ENCODE results near the gene FAM171A1.
"Not testable (repeated sequence)": the region's sequence is repeated elsewhere in the genome, so short reads cannot be mapped to it uniquely, and the experiment has no call there.

Gene FAM171A1

DNA sequence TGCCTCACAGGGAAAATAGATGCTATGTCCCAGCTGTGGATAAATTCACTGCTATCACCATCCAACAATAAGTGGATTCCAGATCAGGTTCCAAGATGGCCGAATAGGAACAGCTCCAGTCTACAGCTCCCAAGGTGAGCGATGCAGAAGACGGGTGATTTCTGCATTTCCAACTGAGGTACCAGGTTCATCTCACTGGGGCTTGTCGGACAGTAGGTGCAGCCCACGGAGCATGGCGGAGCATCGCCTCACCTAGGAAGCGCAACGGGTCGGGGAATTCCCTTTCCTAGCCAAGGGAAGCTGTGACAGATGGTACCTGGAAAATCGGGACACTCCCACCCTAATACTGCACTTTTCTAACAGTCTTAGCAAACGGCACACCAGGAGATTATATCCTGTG, 101.3 kb downstream of the FAM171A1 start:
- H3K4me2 ChIP-seq (ENCODE audit: low read length); H3K36me3 ChIP-seq (ENCODE audit: insufficient read depth, low read length); H3K9me3 ChIP-seq (replicated peaks; ENCODE audit: low read length); H3K4me1 ChIP-seq (ENCODE audit: control insufficient read depth, insufficient read depth, low read length); H3K27me3 ChIP-seq (ENCODE audit: control insufficient read depth, insufficient read depth, low read length); H3K9ac ChIP-seq (ENCODE audit: low read depth, low read length); H3K4me3 ChIP-seq (ENCODE audit: low read length): not testable (repeated sequence)

DNA sequence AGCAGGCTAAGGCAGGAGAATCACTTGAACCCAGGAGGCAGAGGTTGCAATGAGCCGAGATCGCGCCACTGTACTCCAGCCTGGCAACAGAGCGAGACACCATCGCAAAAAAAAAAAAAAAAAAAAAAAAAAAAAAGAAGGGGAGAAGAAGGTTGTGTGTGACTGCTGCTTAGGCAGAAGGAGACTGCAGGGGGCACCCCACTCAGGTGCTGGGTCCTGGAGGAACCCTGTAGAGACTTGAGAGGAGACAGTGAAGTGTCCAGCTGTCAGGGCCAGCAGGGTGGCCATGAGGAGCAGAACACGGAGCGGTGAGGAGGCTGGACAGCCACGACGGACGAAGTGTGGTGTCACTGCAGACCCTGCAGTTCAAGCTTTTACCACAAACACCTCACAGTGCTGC, 103.6 kb downstream of the FAM171A1 start:
- Histone ChIP-seq H3K4me3 (ENCODE audit: low read length) (no peak overlapping the region), H3K4me1 (ENCODE audit: control insufficient read depth, insufficient read depth, low read length) (no peaks in the 10 kb centered on the region), H3K9me3 (replicated peaks; ENCODE audit: low read length) (no peaks in the 10 kb centered on the region), H3K9ac (ENCODE audit: low read depth, low read length) (no peak overlapping the region), H3K27me3 (ENCODE audit: control insufficient read depth, insufficient read depth, low read length) (no peaks in the 10 kb centered on the region), H3K4me2 (ENCODE audit: low read length) (no peak overlapping the region), H3K36me3 (ENCODE audit: insufficient read depth, low read length) (no peaks in the 10 kb centered on the region)

DNA sequence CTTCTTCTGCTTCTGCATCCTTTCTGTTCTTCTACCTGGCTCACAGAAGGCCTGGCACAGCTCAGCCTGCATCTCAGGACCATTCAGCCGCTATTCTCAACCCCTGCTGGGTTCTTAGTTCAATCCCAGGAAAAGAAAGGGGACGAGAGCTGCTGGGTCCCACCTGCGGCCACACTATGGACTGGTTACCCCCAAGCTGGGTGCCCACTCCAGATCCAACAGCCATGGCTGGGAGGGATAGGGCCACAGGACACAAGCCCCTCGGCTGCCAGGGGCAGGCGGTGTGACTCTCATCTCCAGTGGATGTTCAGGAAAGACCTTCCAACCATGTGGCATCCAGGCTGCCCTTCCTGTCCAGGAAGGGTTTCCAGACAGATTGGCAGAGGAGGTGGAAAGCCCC, 105.0 kb downstream of the FAM171A1 start:
- Histone ChIP-seq H3K4me3 (ENCODE audit: low read length) (no peak overlapping the region), H3K27me3 (ENCODE audit: control insufficient read depth, insufficient read depth, low read length) (no peaks in the 10 kb centered on the region), H3K36me3 (ENCODE audit: insufficient read depth, low read length) (no peaks in the 10 kb centered on the region), H3K9me3 (replicated peaks; ENCODE audit: low read length) (no peaks in the 10 kb centered on the region), H3K4me2 (ENCODE audit: low read length) (no peak overlapping the region), H3K9ac (ENCODE audit: low read depth, low read length) (no peak overlapping the region), H3K4me1 (ENCODE audit: control insufficient read depth, insufficient read depth, low read length) (no peaks in the 10 kb centered on the region)

DNA sequence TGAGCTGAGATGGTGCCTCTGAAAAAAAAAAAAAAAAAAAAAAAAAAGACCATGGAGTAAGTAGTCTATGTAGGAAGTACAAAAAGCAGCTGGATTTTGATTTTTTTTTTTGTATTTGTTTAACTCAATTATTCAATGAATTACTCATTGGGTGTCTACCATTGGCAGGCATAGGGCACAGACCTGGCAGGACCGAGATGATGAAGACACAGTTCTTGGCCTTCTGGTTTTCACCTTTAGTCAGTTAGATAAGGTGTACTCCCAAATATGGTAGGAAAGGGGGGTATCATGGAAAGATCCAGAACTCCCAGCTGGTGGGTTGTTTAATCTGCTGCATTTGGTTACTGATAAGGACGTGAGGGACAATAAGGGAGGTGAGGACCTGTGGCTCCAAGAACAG, 105.5 kb downstream of the FAM171A1 start:
- no peaks in the 10 kb centered on the region for H3K9me3 ChIP-seq (replicated peaks; ENCODE audit: low read length)
- H3K27me3 ChIP-seq (ENCODE audit: control insufficient read depth, insufficient read depth, low read length) = no peaks in the 10 kb centered on the region
- no peaks in the 10 kb centered on the region for H3K4me1 ChIP-seq (ENCODE audit: control insufficient read depth, insufficient read depth, low read length)

DNA sequence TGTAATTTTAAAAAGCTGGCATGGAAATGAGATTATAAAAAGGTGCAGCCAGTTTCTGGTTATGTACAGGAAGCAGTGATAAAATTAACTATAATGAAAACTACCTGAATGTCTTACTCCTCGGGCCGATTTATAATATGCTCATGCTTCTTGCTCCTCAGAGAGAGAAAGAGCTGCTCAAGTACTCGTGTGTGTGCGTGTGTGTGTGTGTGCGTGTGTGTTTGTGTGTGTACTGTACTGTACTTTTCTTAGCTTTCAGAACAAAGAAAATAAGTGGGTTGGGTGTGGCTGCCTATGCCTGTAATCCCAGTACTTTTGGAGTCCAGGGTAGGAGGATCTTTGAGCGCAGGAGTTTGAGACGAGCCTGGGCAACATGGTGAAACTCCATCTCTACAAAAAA, 106.0 kb downstream of the FAM171A1 start:
- Histone ChIP-seq H3K4me1 (ENCODE audit: control insufficient read depth, insufficient read depth, low read length) (no peaks in the 10 kb centered on the region), H3K9ac (ENCODE audit: low read depth, low read length) (no peak overlapping the region), H3K27me3 (ENCODE audit: control insufficient read depth, insufficient read depth, low read length) (no peaks in the 10 kb centered on the region), H3K9me3 (replicated peaks; ENCODE audit: low read length) (no peaks in the 10 kb centered on the region), H3K36me3 (ENCODE audit: insufficient read depth, low read length) (no peaks in the 10 kb centered on the region), H3K4me3 (ENCODE audit: low read length) (no peak overlapping the region), H3K4me2 (ENCODE audit: low read length) (no peak overlapping the region)

More for the DNA sequence above, 105.5 kb downstream of the FAM171A1 start:
- Histone ChIP-seq H3K9ac (ENCODE audit: low read depth, low read length) (no peak overlapping the region), H3K4me3 (ENCODE audit: low read length) (no peak overlapping the region), H3K4me2 (ENCODE audit: low read length) (no peak overlapping the region), H3K36me3 (ENCODE audit: insufficient read depth, low read length) (no peaks in the 10 kb centered on the region)

DNA sequence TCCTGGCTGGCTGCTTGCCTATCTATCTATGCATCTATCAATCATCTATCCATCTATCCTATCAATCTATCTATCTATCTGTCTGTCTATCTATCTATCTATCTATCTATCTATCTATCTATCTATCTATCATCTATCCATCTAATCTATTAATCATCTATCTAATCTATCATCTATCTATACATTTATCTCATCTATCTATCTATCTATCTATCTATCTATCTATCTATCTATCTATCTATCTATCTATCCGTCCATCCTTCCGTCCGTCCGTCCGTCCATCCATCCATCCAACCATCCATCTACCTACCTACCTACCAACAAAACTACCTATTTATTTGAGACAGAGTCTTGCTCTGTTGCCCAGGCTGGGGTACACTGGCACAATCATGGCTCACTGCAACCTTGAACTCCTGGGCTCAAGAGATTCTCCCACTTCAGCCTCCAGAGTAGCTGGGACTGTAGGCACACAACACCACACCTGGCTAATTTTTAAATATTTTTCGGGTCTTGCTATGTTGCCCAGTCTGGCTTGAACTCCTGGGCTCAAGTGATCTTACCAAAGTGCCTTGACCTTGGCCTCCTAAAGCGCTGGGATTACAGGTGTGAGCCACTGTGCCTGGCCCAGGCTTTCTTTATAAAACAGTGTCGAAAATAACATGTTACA, 107.3 kb downstream of the FAM171A1 start:
- Histone ChIP-seq H3K9ac (ENCODE audit: low read depth, low read length) (no peak overlapping the region), H3K9me3 (replicated peaks; ENCODE audit: low read length) (no peaks in the 10 kb centered on the region), H3K4me3 (ENCODE audit: low read length) (no peak overlapping the region), H3K27me3 (ENCODE audit: control insufficient read depth, insufficient read depth, low read length) (no peaks in the 10 kb centered on the region), H3K4me2 (ENCODE audit: low read length) (no peak overlapping the region), H3K4me1 (ENCODE audit: control insufficient read depth, insufficient read depth, low read length) (no peaks in the 10 kb centered on the region), H3K36me3 (ENCODE audit: insufficient read depth, low read length) (no peaks in the 10 kb centered on the region)

GRCh38 chr10:15262036-15262713, 108.9 kb downstream of the FAM171A1 start:
- H3K4me2 ChIP-seq (ENCODE audit: low read length) = no peak overlapping the region
- no peak overlapping the region for H3K4me3 ChIP-seq (ENCODE audit: low read length)

DNA sequence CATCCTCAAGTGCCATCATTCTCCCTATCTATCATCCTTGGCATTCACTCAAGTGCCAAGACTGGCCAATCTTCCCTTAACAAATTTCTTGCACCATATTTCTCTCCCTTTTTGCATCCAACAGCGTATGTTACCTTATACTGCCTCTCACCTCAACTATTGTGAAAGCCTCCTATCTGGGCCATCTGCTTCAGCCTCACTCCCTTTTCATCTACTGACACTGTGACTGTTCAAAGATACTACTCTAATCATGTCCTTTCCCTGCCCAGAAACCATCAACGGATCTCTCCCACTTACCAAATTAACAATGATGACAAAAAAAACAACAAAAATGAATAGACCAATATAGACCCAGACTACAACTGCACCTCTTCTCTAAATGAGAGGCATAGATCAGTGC, 112.0 kb downstream of the FAM171A1 start:
- Histone ChIP-seq H3K36me3 (ENCODE audit: insufficient read depth, low read length) (no peaks in the 10 kb centered on the region), H3K9me3 (replicated peaks; ENCODE audit: low read length) (no peaks in the 10 kb centered on the region), H3K4me2 (ENCODE audit: low read length) (no peak overlapping the region), H3K4me1 (ENCODE audit: control insufficient read depth, insufficient read depth, low read length) (no peaks in the 10 kb centered on the region), H3K4me3 (ENCODE audit: low read length) (no peak overlapping the region), H3K27me3 (ENCODE audit: control insufficient read depth, insufficient read depth, low read length) (no peaks in the 10 kb centered on the region), H3K9ac (ENCODE audit: low read depth, low read length) (no peak overlapping the region)

More at GRCh38 chr10:15262036-15262713, 108.9 kb downstream of the FAM171A1 start:
- no peaks in the 10 kb centered on the region for H3K27me3 ChIP-seq (ENCODE audit: control insufficient read depth, insufficient read depth, low read length)
- no peak overlapping the region for H3K9ac ChIP-seq (ENCODE audit: low read depth, low read length)
- H3K9me3 ChIP-seq (replicated peaks; ENCODE audit: low read length) = no peaks in the 10 kb centered on the region
- no peaks in the 10 kb centered on the region for H3K36me3 ChIP-seq (ENCODE audit: insufficient read depth, low read length)
- no peaks in the 10 kb centered on the region for H3K4me1 ChIP-seq (ENCODE audit: control insufficient read depth, insufficient read depth, low read length)

DNA sequence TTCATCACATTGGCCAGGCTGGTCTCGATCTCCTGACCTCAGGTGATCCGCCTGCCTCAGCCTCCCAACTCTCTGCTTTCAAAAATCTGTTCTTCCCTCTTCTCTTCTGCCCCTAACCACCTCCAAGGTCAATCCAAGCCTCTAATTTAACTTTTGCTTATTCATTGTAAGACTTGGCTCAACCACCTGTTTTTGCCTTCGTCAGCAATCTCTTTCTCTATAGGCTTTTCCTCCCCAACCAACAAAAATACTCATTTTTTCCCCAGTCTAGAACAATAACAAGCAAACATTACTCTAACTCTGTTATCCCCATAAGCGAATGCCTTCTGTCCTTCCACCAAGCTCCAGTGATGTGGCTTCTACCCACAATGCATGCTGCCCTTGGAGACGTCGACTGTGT, 112.8 kb downstream of the FAM171A1 start:
- H3K4me1 ChIP-seq (ENCODE audit: control insufficient read depth, insufficient read depth, low read length) = peaks cover 5% of the 10 kb centered on the region
- no peaks in the 10 kb centered on the region for H3K9me3 ChIP-seq (replicated peaks; ENCODE audit: low read length)
- no peaks in the 10 kb centered on the region for H3K36me3 ChIP-seq (ENCODE audit: insufficient read depth, low read length)
- no peak overlapping the region for H3K9ac ChIP-seq (ENCODE audit: low read depth, low read length)
- no peak overlapping the region for H3K4me3 ChIP-seq (ENCODE audit: low read length)
- no peaks in the 10 kb centered on the region for H3K27me3 ChIP-seq (ENCODE audit: control insufficient read depth, insufficient read depth, low read length)
- H3K4me2 ChIP-seq (ENCODE audit: low read length) = no peak overlapping the region

GRCh38 chr10:15255961-15256360, 115.1 kb downstream of the FAM171A1 start:
- Histone ChIP-seq H3K4me1 (ENCODE audit: control insufficient read depth, insufficient read depth, low read length) (peaks cover 10% of the 10 kb centered on the region), H3K9ac (ENCODE audit: low read depth, low read length) (no peak overlapping the region), H3K4me3 (ENCODE audit: low read length) (no peak overlapping the region), H3K27me3 (ENCODE audit: control insufficient read depth, insufficient read depth, low read length) (no peaks in the 10 kb centered on the region), H3K36me3 (ENCODE audit: insufficient read depth, low read length) (peaks cover 3% of the 10 kb centered on the region), H3K9me3 (replicated peaks; ENCODE audit: low read length) (no peaks in the 10 kb centered on the region), H3K4me2 (ENCODE audit: low read length) (no peak overlapping the region)

GRCh38 chr10:15254808-15255648, 116.1 kb downstream of the FAM171A1 start:
- Histone ChIP-seq H3K27me3 (ENCODE audit: control insufficient read depth, insufficient read depth, low read length) (no peaks in the 10 kb centered on the region), H3K4me2 (ENCODE audit: low read length) (no peak overlapping the region), H3K4me3 (ENCODE audit: low read length) (no peak overlapping the region), H3K4me1 (ENCODE audit: control insufficient read depth, insufficient read depth, low read length) (peaks cover 10% of the 10 kb centered on the region), H3K36me3 (ENCODE audit: insufficient read depth, low read length) (peaks cover 3% of the 10 kb centered on the region), H3K9me3 (replicated peaks; ENCODE audit: low read length) (no peaks in the 10 kb centered on the region), H3K9ac (ENCODE audit: low read depth, low read length) (no peak overlapping the region)

Data from skeletal muscle satellite cell (primary cell).